Measurements from ENCODE around the gene FSIP1. TPM values are rescaled to one million over a fixed set of nuclear protein-coding genes. Genes with fewer than 3 reads are reported as not detected.
A peak's percentile ranks its signal among the peaks of the same experiment; 100 is the strongest.

Gene FSIP1
- polyA plus RNA-seq, 3 donors = 0.10 to 0.48 (median 0.21) TPM

- no peaks in the 10 kb centered on the region for H3K36me3 ChIP-seq (replicated peaks in 1 of 2; ENCODE audit: control insufficient read depth in 1 of 2, insufficient read depth in 2 of 2, low read length in 2 of 2)
- no peaks in the 10 kb centered on the region for H4K20me1 ChIP-seq (ENCODE audit: insufficient read depth, low read length)
- no peak overlapping the region for H3K27ac ChIP-seq (ENCODE audit: low read depth in 1 of 2, low read length in 2 of 2)
- H3K9me3 ChIP-seq (replicated peaks in 1 of 2; ENCODE audit: control insufficient read depth in 1 of 2, insufficient read depth in 1 of 2, low read length in 2 of 2) = no peaks in the 10 kb centered on the region
- peaks cover 0 to 5% (median 0%) of the 10 kb centered on the region in 7 donors for H3K9me3 Mint-ChIP-seq
- 0% methylated on average over 1 of the region's 4 CpGs for WGBS (ENCODE audit: insufficient coverage)
- H3K4me2 ChIP-seq (replicated peaks; ENCODE audit: extremely low read depth, low read length, poor library complexity, severe bottlenecking) = no peak overlapping the region
- no peak overlapping the region for H3K4me3 ChIP-seq (replicated peaks in 1 of 3; ENCODE audit: low read depth in 2 of 3, low read length in 3 of 3)
- peaks cover 2 to 7% (median 5%) of the 10 kb centered on the region in 3 donors for H3K27me3 Mint-ChIP-seq (ENCODE audit: low read depth in 3 of 3)
- intact Hi-C loops (cut with micrococcal nuclease) = no loop called here
- no peak overlapping the region for H3K4me3 Mint-ChIP-seq
- DNase-seq = no peak
- peaks cover 0 to 3% of the 10 kb centered on the region in 2 donors for H3K36me3 Mint-ChIP-seq
- no peaks in the 10 kb centered on the region for H3K4me1 ChIP-seq (ENCODE audit: control insufficient read depth in 1 of 2, insufficient read depth in 2 of 2, low read length in 2 of 2)
- H3K27ac Mint-ChIP-seq = peak overlapping the region in 1 of 7 donors; percentile 33
- no peak overlapping the region for H3K9ac ChIP-seq (ENCODE audit: insufficient read depth, low read length, poor library complexity, severe bottlenecking)
- peaks cover 0 to 3% of the 10 kb centered on the region in 2 donors for H3K27me3 ChIP-seq (ENCODE audit: control insufficient read depth in 2 of 2, insufficient read depth in 2 of 2, low read length in 2 of 2)
- H3K4me1 Mint-ChIP-seq = peaks cover 7% of the 10 kb centered on the region
- no peak for TF ChIP-seq CTCF (IDR thresholded peaks at IDR 0.05)
- no peaks in the 10 kb centered on the region for H3K79me2 ChIP-seq (ENCODE audit: insufficient read depth, low read length)
- H2AFZ ChIP-seq (ENCODE audit: insufficient read depth, low read depth, low read length, poor library complexity, severe bottlenecking) = no peak overlapping the region
These were observed 10.2 kb upstream of the FSIP1 start for GRCh38 chr15:39792844-39793335.

- no peak overlapping the region for H3K9ac ChIP-seq (ENCODE audit: insufficient read depth, low read length, poor library complexity, severe bottlenecking)
- no peak for DNase-seq
- H3K27me3 ChIP-seq (ENCODE audit: control insufficient read depth in 2 of 2, insufficient read depth in 2 of 2, low read length in 2 of 2) = peaks cover 0 to 3% of the 10 kb centered on the region in 2 donors
- H3K4me2 ChIP-seq (replicated peaks; ENCODE audit: extremely low read depth, low read length, poor library complexity, severe bottlenecking) = no peak overlapping the region
- no peaks in the 10 kb centered on the region for H3K79me2 ChIP-seq (ENCODE audit: insufficient read depth, low read length)
- Mint-ChIP-seq H3K9me3 (peaks cover 0 to 5% (median 0%) of the 10 kb centered on the region in 7 donors), H3K27me3 (ENCODE audit: low read depth in 3 of 3) (peaks cover 2 to 7% (median 4%) of the 10 kb centered on the region in 3 donors), H3K4me1 (peaks cover 7% of the 10 kb centered on the region), H3K27ac (no peak overlapping the region), H3K4me3 (no peak overlapping the region), H3K36me3 (peaks cover 0 to 3% of the 10 kb centered on the region in 2 donors)
- no peaks in the 10 kb centered on the region for H3K9me3 ChIP-seq (replicated peaks in 1 of 2; ENCODE audit: control insufficient read depth in 1 of 2, insufficient read depth in 1 of 2, low read length in 2 of 2)
- no peak for TF ChIP-seq CTCF (IDR thresholded peaks at IDR 0.05)
- H3K36me3 ChIP-seq (replicated peaks in 1 of 2; ENCODE audit: control insufficient read depth in 1 of 2, insufficient read depth in 2 of 2, low read length in 2 of 2) = no peaks in the 10 kb centered on the region
- no CpG with 5 or more reads among the region's 5 CpGs for WGBS (ENCODE audit: insufficient coverage)
- no peaks in the 10 kb centered on the region for H4K20me1 ChIP-seq (ENCODE audit: insufficient read depth, low read length)
- no peak overlapping the region for H2AFZ ChIP-seq (ENCODE audit: insufficient read depth, low read depth, low read length, poor library complexity, severe bottlenecking)
- intact Hi-C loops (cut with micrococcal nuclease) = no loop called here
- H3K4me1 ChIP-seq (ENCODE audit: control insufficient read depth in 1 of 2, insufficient read depth in 2 of 2, low read length in 2 of 2) = no peaks in the 10 kb centered on the region
- no peak overlapping the region for H3K27ac ChIP-seq (ENCODE audit: low read depth in 1 of 2, low read length in 2 of 2)
- H3K4me3 ChIP-seq (replicated peaks in 1 of 3; ENCODE audit: low read depth in 2 of 3, low read length in 3 of 3) = no peak overlapping the region
These were observed 9.6 kb upstream of the FSIP1 start for GRCh38 chr15:39792025-39792843.

All from CD14-positive monocyte (primary cell).